Ectodermal cell (in vitro differentiated cells): ENCODE results near the gene FXYD6.

Source experiments
- H3K27ac ChIP-seq: 2 replicates; pipeline ENCODE4 v1.7.0; 2013; ENCODE audit warnings: mild to moderate bottlenecking, low read depth, low read length; ENCODE audit not compliant: insufficient read depth, poor library complexity, severe bottlenecking
- H3K27me3 ChIP-seq: 2 replicates; pipeline ENCODE4 v1.7.0; 2013; ENCODE audit warnings: mild to moderate bottlenecking, low read length; ENCODE audit not compliant: insufficient read depth, control insufficient read depth, poor library complexity, severe bottlenecking
- H3K36me3 ChIP-seq: one replicate; pipeline ENCODE4 v1.7.0; 2013; ENCODE audit warnings: low read length; ENCODE audit not compliant: control insufficient read depth, insufficient read depth
- H3K4me1 ChIP-seq: one replicate; pipeline ENCODE4 v1.7.0; 2013; ENCODE audit warnings: low read length; ENCODE audit not compliant: control insufficient read depth, insufficient read depth
- H3K4me3 ChIP-seq: 2 replicates; pipeline ENCODE4 v1.7.0; 2013; ENCODE audit warnings: low read depth, low read length, control low read depth; ENCODE audit not compliant: insufficient read depth
- H3K9me3 ChIP-seq: 2 replicates; pipeline ENCODE4 v1.7.0; 2013; ENCODE audit warnings: mild to moderate bottlenecking, low read length, moderate library complexity; ENCODE audit not compliant: control insufficient read depth
- WGBS, 2 experiments: methylation state at CpG; one replicate each; pipeline ENCODE4 v1.1.7; 2013; ENCODE audit warnings: missing lambda C conversion rate in 2 of 2; 5-methylcytosine and 5-hydroxymethylcytosine counted together

The FXYD6 gene

GRCh38 chr11:117877120-117877784, 794 bp upstream of the FXYD6 start:
- no peaks in the 10 kb centered on the region for H3K9me3 ChIP-seq
- H3K27me3 ChIP-seq: peaks cover 14% of the 10 kb centered on the region
- no peaks in the 10 kb centered on the region for H3K36me3 ChIP-seq
- H3K4me3 ChIP-seq: peak overlapping the region; percentile 55
- WGBS, 2 experiments: 22% methylated on average over 12 of the region's 12 CpGs
- H3K4me1 ChIP-seq: peaks cover 24% of the 10 kb centered on the region
- H3K27ac ChIP-seq: no peak overlapping the region

- H3K36me3 ChIP-seq: no peaks in the 10 kb centered on the region
- peak overlapping the region; percentile 55 for H3K4me3 ChIP-seq
- 1% methylated on average over 9 of the region's 9 CpGs for WGBS, 2 experiments
- peak overlapping the region; percentile 53 for H3K27ac ChIP-seq
- H3K27me3 ChIP-seq: peaks cover 14% of the 10 kb centered on the region
- peaks cover 27% of the 10 kb centered on the region for H3K4me1 ChIP-seq
- H3K9me3 ChIP-seq: no peaks in the 10 kb centered on the region
These were observed 458 bp downstream of the FXYD6 start for GRCh38 chr11:117876059-117876340.

- Histone ChIP-seq H3K4me1 (peaks cover 31% of the 10 kb centered on the region), H3K4me3 (peak overlapping the region; percentile 55), H3K27ac (no peak overlapping the region), H3K36me3 (no peaks in the 10 kb centered on the region), H3K27me3 (peaks cover 14% of the 10 kb centered on the region), H3K9me3 (no peaks in the 10 kb centered on the region)
- WGBS, 2 experiments: 5% methylated on average over 20 of the region's 20 CpGs
These were observed 938 bp downstream of the FXYD6 start for GRCh38 chr11:117875382-117876058.

- Histone ChIP-seq H3K27me3 (peaks cover 14% of the 10 kb centered on the region), H3K9me3 (no peaks in the 10 kb centered on the region), H3K27ac (no peak overlapping the region), H3K4me1 (peaks cover 37% of the 10 kb centered on the region), H3K4me3 (peak overlapping the region; percentile 55), H3K36me3 (no peaks in the 10 kb centered on the region)
- 91% methylated on average over 4 of the region's 4 CpGs for WGBS, 2 experiments
These were observed 1.5 kb downstream of the FXYD6 start for GRCh38 chr11:117874910-117875381.

- H3K36me3 ChIP-seq: no peaks in the 10 kb centered on the region
- H3K4me3 ChIP-seq: peak overlapping the region; percentile 16
- WGBS, 2 experiments: 52 to 58% methylated on average over 16 of the region's 16 CpGs
- no peak overlapping the region for H3K27ac ChIP-seq
- peaks cover 42% of the 10 kb centered on the region for H3K4me1 ChIP-seq
- H3K9me3 ChIP-seq: no peaks in the 10 kb centered on the region
- peaks cover 14% of the 10 kb centered on the region for H3K27me3 ChIP-seq
These were observed 2.1 kb downstream of the FXYD6 start for GRCh38 chr11:117874253-117874909.

- Histone ChIP-seq H3K36me3 (no peaks in the 10 kb centered on the region), H3K4me3 (no peak overlapping the region), H3K27me3 (peaks cover 14% of the 10 kb centered on the region), H3K4me1 (peaks cover 47% of the 10 kb centered on the region), H3K9me3 (no peaks in the 10 kb centered on the region), H3K27ac (no peak overlapping the region)
- 88 to 90% methylated on average over 8 of the region's 8 CpGs for WGBS, 2 experiments
These were observed 2.7 kb downstream of the FXYD6 start for GRCh38 chr11:117873828-117874125.

- H3K27me3 ChIP-seq: peaks cover 13% of the 10 kb centered on the region
- H3K4me3 ChIP-seq: no peak overlapping the region
- H3K27ac ChIP-seq: no peak overlapping the region
- no peaks in the 10 kb centered on the region for H3K36me3 ChIP-seq
- peaks cover 46% of the 10 kb centered on the region for H3K4me1 ChIP-seq
- H3K9me3 ChIP-seq: no peaks in the 10 kb centered on the region
- 95 to 96% methylated on average over 15 of the region's 15 CpGs for WGBS, 2 experiments
These were observed 3.3 kb downstream of the FXYD6 start for GRCh38 chr11:117872975-117873827.

GRCh38 chr11:117872420-117872961, 4.0 kb downstream of the FXYD6 start:
- H3K36me3 ChIP-seq: no peaks in the 10 kb centered on the region
- no peak overlapping the region for H3K27ac ChIP-seq
- 82 to 85% methylated on average over 12 of the region's 12 CpGs for WGBS, 2 experiments
- no peak overlapping the region for H3K4me3 ChIP-seq
- peaks cover 39% of the 10 kb centered on the region for H3K4me1 ChIP-seq
- no peaks in the 10 kb centered on the region for H3K9me3 ChIP-seq
- peaks cover 6% of the 10 kb centered on the region for H3K27me3 ChIP-seq

GRCh38 chr11:117871784-117872183, 4.7 kb downstream of the FXYD6 start:
- Histone ChIP-seq H3K27me3 (no peaks in the 10 kb centered on the region), H3K4me1 (peaks cover 39% of the 10 kb centered on the region), H3K9me3 (no peaks in the 10 kb centered on the region), H3K4me3 (no peak overlapping the region), H3K36me3 (no peaks in the 10 kb centered on the region), H3K27ac (no peak overlapping the region)
- WGBS, 2 experiments: 91 to 94% methylated on average over 5 of the region's 5 CpGs
